Measurements from ENCODE around the gene CLEC18A.

Gene CLEC18A

GRCh38 chr16:69936252-69936651 lies 14.9 kb upstream of the CLEC18A start:
- H3K27ac ChIP-seq: no peak overlapping the region

GRCh38 chr16:69936751-69937211 lies 14.4 kb upstream of the CLEC18A start:
- TF ChIP-seq ZFX (IDR thresholded peaks at IDR 0.05; ENCODE audit: borderline replicate concordance): no peak
- TF ChIP-seq CTCF (IDR thresholded peaks at IDR 0.05): no peak
- H3K27ac ChIP-seq: no peak overlapping the region

More at GRCh38 chr16:69936252-69936651, 14.9 kb upstream of the CLEC18A start:
- no peak for TF ChIP-seq CTCF (IDR thresholded peaks at IDR 0.05)
- no peak for TF ChIP-seq ZFX (IDR thresholded peaks at IDR 0.05; ENCODE audit: borderline replicate concordance)

DNA sequence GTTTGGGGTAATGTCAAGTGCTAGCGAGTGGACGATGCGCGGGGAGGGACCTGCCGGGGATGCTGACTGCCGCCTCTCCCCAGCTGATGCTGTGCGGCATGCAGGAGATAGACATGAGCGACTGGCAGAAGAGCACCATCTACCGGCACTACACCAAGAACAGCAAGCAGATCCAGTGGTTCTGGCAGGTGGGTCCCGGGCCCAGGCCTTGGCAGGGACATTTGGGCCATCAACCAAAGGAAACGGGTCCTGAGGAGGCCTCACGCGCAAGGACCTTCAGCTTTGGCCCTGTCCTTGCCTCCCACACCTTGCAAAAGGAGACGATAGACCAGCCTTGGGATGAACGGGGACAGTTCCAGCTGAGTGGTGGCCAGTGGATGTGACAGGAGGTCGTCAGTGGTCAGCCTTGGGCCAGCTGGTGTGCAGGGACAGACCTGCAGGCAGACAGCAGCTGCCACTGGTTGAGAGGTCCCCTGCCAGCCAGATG lies 13.6 kb upstream of the CLEC18A start:
- peak; percentile 60 for TF ChIP-seq CTCF (IDR thresholded peaks at IDR 0.05)
- TF ChIP-seq ZFX (IDR thresholded peaks at IDR 0.05; ENCODE audit: borderline replicate concordance): no peak

GRCh38 chr16:69938981-69939820 lies 11.9 kb upstream of the CLEC18A start:
- TF ChIP-seq ZFX (IDR thresholded peaks at IDR 0.05; ENCODE audit: borderline replicate concordance) (no peak), CTCF (IDR thresholded peaks at IDR 0.05) (no peak)
- no peak overlapping the region for H3K27ac ChIP-seq

More for the DNA sequence above, 13.6 kb upstream of the CLEC18A start:
- H3K27ac ChIP-seq: no peak overlapping the region

GRCh38 chr16:69939821-69940585 lies 11.1 kb upstream of the CLEC18A start:
- H3K27ac ChIP-seq: no peak overlapping the region
- no peak for TF ChIP-seq ZFX (IDR thresholded peaks at IDR 0.05; ENCODE audit: borderline replicate concordance)

DNA sequence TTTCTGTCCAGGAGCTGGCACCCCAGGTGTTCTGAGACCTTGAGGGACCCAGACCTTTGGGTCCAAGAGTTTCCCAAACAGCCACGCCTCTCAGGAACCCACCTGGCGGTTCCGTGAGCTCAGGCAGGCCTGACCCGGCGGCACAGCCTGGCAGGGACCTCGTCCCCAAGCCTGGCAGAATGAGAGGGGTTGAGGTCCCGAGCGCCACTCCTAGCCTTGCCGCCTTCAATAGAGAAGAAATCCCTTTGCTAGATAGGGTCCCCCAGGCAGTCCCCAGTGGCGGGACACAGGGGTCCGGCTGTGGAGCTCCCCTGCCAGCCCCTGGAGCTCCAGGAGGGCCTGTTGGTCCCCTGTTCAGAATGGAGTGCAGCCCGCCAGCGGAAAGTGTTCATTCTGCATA lies 10.5 kb upstream of the CLEC18A start:
- no peak for TF ChIP-seq CTCF (IDR thresholded peaks at IDR 0.05)
- no peak for TF ChIP-seq ZFX (IDR thresholded peaks at IDR 0.05; ENCODE audit: borderline replicate concordance)
- H3K27ac ChIP-seq: no peak overlapping the region

DNA sequence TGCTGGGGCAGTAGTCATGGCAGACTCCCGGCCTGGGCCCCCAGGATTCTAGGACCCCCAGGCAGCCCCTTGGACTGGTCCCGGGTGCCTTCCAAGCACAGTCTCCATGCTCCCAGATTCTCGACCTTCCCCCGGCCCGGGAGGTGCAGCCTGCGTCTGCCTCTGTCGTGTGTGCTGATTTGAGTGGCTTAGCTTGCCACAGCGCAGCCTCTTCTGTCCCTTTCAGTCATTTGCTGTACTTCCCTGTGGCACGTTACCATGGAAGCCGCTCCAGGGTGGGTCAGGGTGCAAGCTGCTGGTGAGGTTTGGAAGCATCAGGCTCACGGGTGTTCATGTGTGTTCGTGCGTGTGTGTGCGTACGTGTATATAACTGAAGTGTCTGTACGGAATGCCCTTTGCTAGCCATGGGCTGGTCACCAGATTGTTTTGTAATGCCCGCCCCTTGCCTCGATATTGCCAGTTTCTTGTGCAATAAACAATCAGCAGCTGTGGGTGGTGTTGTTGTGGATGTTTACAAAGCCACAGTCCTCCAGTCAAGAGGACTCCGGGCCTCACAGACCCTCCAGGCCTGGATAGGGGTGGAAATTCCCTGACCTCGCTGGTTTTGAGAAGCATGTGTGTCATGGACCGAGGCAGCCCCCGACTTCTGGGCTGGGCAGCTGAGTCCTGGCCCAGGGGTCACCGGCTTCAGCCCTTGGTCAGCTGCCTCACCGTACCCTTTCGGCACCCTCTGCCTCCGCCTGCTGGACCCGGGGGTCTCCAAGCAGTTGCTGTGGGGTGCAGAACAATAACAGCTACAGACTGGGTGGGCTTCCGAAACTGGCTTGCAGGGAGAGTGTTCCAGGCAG lies 9.7 kb upstream of the CLEC18A start:
- no peak for TF ChIP-seq CTCF (IDR thresholded peaks at IDR 0.05)
- TF ChIP-seq ZFX (IDR thresholded peaks at IDR 0.05; ENCODE audit: borderline replicate concordance): no peak
- no peak overlapping the region for H3K27ac ChIP-seq
